ENCODE measurements around the gene TLR6. TPM values are rescaled to one million over a fixed set of nuclear protein-coding genes. Genes with fewer than 3 reads are reported as not detected.

The TLR6 gene
- total and polyA plus RNA-seq, 2 of the 8 experiments (the other 6 are each of a cell fraction or from before 2014, with no cell fraction given), result 0.02 to 0.09 TPM

DNA sequence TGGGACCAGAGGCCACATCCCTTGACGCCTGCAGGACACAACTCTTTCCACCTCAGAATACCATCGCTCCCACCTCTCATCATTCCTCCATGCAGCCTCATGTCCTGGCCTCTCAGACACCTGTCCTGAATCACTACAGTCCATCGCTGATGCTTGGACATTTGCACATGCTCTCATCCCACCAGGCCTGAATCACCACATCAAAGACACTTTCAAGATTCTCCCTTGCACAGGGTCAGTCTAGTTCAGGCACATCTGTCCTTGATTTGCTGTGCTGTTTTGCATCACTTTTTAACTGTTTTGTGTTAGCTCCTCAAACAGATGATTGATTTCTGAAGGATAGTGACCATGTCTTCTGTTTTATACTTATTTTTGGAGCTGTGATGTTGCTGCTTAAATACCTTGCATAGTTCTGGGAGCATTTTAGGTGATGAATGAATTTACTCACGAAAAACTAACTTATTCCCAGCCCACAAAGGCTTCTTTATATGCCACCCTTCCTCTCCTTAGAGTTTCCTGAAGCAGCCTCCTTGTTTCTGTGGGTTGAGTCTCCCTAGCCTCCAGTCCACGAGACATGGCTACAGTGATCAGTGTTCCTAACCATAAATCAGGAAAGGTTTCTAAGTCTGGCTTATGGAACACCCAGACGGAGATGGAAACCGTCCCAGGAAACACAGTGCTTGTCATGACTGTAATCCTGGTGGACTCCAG, 13.6 kb upstream of the TLR6 start:
- Histone ChIP-seq H3K4me1 (replicated peaks in 1 of 4; ENCODE audit: control insufficient read depth in 3 of 4, insufficient read depth in 4 of 4, low read length in 3 of 4) (peaks cover 3 to 11% (median 6%) of the 10 kb centered on the region in 4 experiments; a peak in 6 of 7 replicates), H3K9me3 (ENCODE audit: insufficient read depth in 2 of 2, low read depth in 1 of 2, low read length in 1 of 2) (no peaks in the 10 kb centered on the region), H3K23me2 (ENCODE audit: low read depth, low read length) (peaks cover 11% of the 10 kb centered on the region; the same call in 1 of the 2 replicates), H2BK15ac (ENCODE audit: low read length) (no peak overlapping the region), H3K4me2 (ENCODE audit: insufficient read depth in 1 of 2, low read depth in 2 of 2, low read length in 2 of 2) (no peak overlapping the region), H3K79me1 (ENCODE audit: low read depth, low read length) (peaks cover 2% of the 10 kb centered on the region; the same call in 1 of the 2 replicates), H4K5ac (ENCODE audit: insufficient read length, low read depth, low read length) (no peak overlapping the region), H2AK5ac (ENCODE audit: low read depth, low read length) (no peak overlapping the region), H3K14ac (ENCODE audit: insufficient read length) (no peak overlapping the region), H2BK5ac (ENCODE audit: low read depth, low read length) (no peak overlapping the region), H3K36me3 (ENCODE audit: control insufficient read depth in 2 of 4, insufficient read depth in 4 of 4, low read length in 3 of 4) (peaks cover 0 to 2% (median 0%) of the 10 kb centered on the region in 4 experiments; a peak in 1 of 8 replicates), H2BK120ac (replicated peaks; ENCODE audit: low read depth, low read length) (no peak overlapping the region), H3K27me3 (replicated peaks in 1 of 4; ENCODE audit: control insufficient read depth in 3 of 4, extremely low read depth in 1 of 4, insufficient read depth in 3 of 4, low read length in 3 of 4) (peaks cover 0 to 4% (median 0%) of the 10 kb centered on the region in 4 experiments; a peak in 2 of 7 replicates), H3K79me2 (ENCODE audit: control insufficient read depth in 1 of 2, insufficient read depth in 2 of 2, low read length in 2 of 2) (no peaks in the 10 kb centered on the region), H4K8ac (ENCODE audit: extremely low read depth, insufficient read depth, low read length) (no peak overlapping the region), H3K4ac (replicated peaks; ENCODE audit: insufficient read length, low read depth, low read length) (no peak overlapping the region), H4K20me1 (replicated peaks in 1 of 2; ENCODE audit: control insufficient read depth in 1 of 2, insufficient read depth in 2 of 2, low read length in 2 of 2) (peaks cover 0 to 3% of the 10 kb centered on the region in 2 experiments), H3K27ac (ENCODE audit: low read depth, low read length) (no peak overlapping the region), H2BK12ac (ENCODE audit: low read depth, low read length) (no peak overlapping the region), H3K4me3 (ENCODE audit: extremely low read depth in 1 of 4, insufficient read depth in 2 of 4, low read depth in 3 of 4, low read length in 4 of 4) (no peak overlapping the region), H3K9ac (replicated peaks in 1 of 4; ENCODE audit: extremely low read depth in 1 of 4, low read depth in 3 of 4, low read length in 3 of 4) (no peak overlapping the region), H2AFZ (ENCODE audit: low read length) (no peak overlapping the region), H2BK20ac (ENCODE audit: low read length) (no peak overlapping the region), H3K18ac (ENCODE audit: extremely low read depth, low read length) (no peak overlapping the region), H3K23ac (ENCODE audit: insufficient read length) (no peak overlapping the region), H4K91ac (replicated peaks; ENCODE audit: insufficient read length, low read length) (no peak overlapping the region), H3K56ac (replicated peaks; ENCODE audit: insufficient read length, low read depth, low read length) (no peak overlapping the region)
- WGBS, 2 experiments (ENCODE audit: extremely low coverage in 1 of 2, insufficient coverage in 1 of 2, insufficient read length in 1 of 2, insufficient replicate concordance in 2 of 2, low coverage in 1 of 2, low lambda C conversion rate in 2 of 2, missing lambda C conversion rate in 1 of 2), result 83% methylated on average over 7 of the region's 7 CpGs; no CpG with 5 or more reads in 1 of the 2 experiments
- TF ChIP-seq CBX8 (IDR thresholded peaks at IDR 0.05; ENCODE audit: borderline replicate concordance, low read depth, low read length), result no peak
- no peak for TF ChIP-seq CREB1 (IDR thresholded peaks at IDR 0.05)
- no peak for TF ChIP-seq GABPA (IDR thresholded peaks at IDR 0.05; ENCODE audit: borderline replicate concordance, insufficient read depth, low read length)
- no peak for TF ChIP-seq CHD1 (IDR thresholded peaks at IDR 0.05; ENCODE audit: low read depth, low read length)
- no peak for TF ChIP-seq CEBPB (IDR thresholded peaks at IDR 0.05; ENCODE audit: low read depth, low read length)
- no peak for TF ChIP-seq BRCA1 (IDR thresholded peaks at IDR 0.05; ENCODE audit: low read depth, low read length)
- TF ChIP-seq RXRA (IDR thresholded peaks at IDR 0.05; ENCODE audit: insufficient read depth, low read depth, low read length), result no peak
- TF ChIP-seq GTF2F1 (IDR thresholded peaks at IDR 0.05; ENCODE audit: borderline replicate concordance, low read depth, low read length), result no peak
- no peak for TF ChIP-seq CBX5 (IDR thresholded peaks at IDR 0.05; ENCODE audit: low read depth, low read length)
- TF ChIP-seq SUZ12 (IDR thresholded peaks at IDR 0.05; ENCODE audit: low read length), result no peak
- FAIRE-seq (no peak), DNase-seq (ENCODE audit: low read depth in 1 of 2, low spot score in 2 of 2) (no peak)
- CTCF ChIA-PET (ENCODE audit: partially characterized antibody), result interaction anchor here (1.1 to 1.3 kb wide), 2 partner anchors 10 to 174 kb away, joined by 3 to 4 read pairs; no protein-coding TSS in a partner anchor
- POLR2A ChIA-PET (ENCODE audit: partially characterized antibody), result no interaction called here
